Measurements from ENCODE around the gene PCBP3.

The PCBP3 gene

GRCh38 chr21:45724994-45725843 is 81.7 kb downstream of the PCBP3 start:
- DNase-seq (ENCODE audit: low spot score) = no peak

GRCh38 chr21:45725844-45726200 is 82.3 kb downstream of the PCBP3 start:
- DNase-seq (ENCODE audit: low spot score) = no peak

GRCh38 chr21:45726438-45726837 is 82.9 kb downstream of the PCBP3 start:
- DNase-seq (ENCODE audit: low spot score) = no peak

GRCh38 chr21:45727390-45727789 is 83.9 kb downstream of the PCBP3 start:
- no peak for DNase-seq (ENCODE audit: low spot score)

GRCh38 chr21:45735259-45736000 is 91.9 kb downstream of the PCBP3 start:
- DNase-seq (ENCODE audit: low spot score) = no peak

- no peak for DNase-seq (ENCODE audit: low spot score)
These were observed 92.6 kb downstream of the PCBP3 start for GRCh38 chr21:45736042-45736689.

- DNase-seq (ENCODE audit: low spot score) = no peak
These were observed 93.4 kb downstream of the PCBP3 start for GRCh38 chr21:45736690-45737484.

GRCh38 chr21:45737485-45738166 is 94.1 kb downstream of the PCBP3 start:
- DNase-seq (ENCODE audit: low spot score) = no peak

- DNase-seq (ENCODE audit: low spot score) = no peak
These were observed 95.9 kb downstream of the PCBP3 start for GRCh38 chr21:45739218-45740087.

GRCh38 chr21:45740088-45740440 is 96.5 kb downstream of the PCBP3 start:
- DNase-seq (ENCODE audit: low spot score) = no peak

- no peak for DNase-seq (ENCODE audit: low spot score)
These were observed 97.2 kb downstream of the PCBP3 start for GRCh38 chr21:45740491-45741357.

GRCh38 chr21:45741691-45742090 is 98.2 kb downstream of the PCBP3 start:
- no peak for DNase-seq (ENCODE audit: low spot score)

- no peak for DNase-seq (ENCODE audit: low spot score)
These were observed 98.7 kb downstream of the PCBP3 start for GRCh38 chr21:45742247-45742646.

- no peak for DNase-seq (ENCODE audit: low spot score)
These were observed 101.7 kb downstream of the PCBP3 start for GRCh38 chr21:45745256-45745655.

GRCh38 chr21:45747233-45747766 is 103.8 kb downstream of the PCBP3 start:
- no peak for DNase-seq (ENCODE audit: low spot score)

GRCh38 chr21:45747802-45748445 is 104.4 kb downstream of the PCBP3 start:
- DNase-seq (ENCODE audit: low spot score) = no peak

- no peak for DNase-seq (ENCODE audit: low spot score)
These were observed 105.1 kb downstream of the PCBP3 start for GRCh38 chr21:45748593-45748992.

GRCh38 chr21:45749974-45750373 is 106.4 kb downstream of the PCBP3 start:
- no peak for DNase-seq (ENCODE audit: low spot score)

- no peak for DNase-seq (ENCODE audit: low spot score)
These were observed 107.4 kb downstream of the PCBP3 start for GRCh38 chr21:45750936-45751335.
